Fibroblast of the aortic adventitia (primary cell): ENCODE measurements around the gene ODF2. TPM values are rescaled to one million over a fixed set of nuclear protein-coding genes. Genes with fewer than 3 reads are reported as not detected.

Source experiments
- DNase-seq: peaks from one replicate; pipeline ENCODE4 v3.0.0-alpha.2; 2010; ENCODE audit warnings: low read depth
- H3K4me3 ChIP-seq: 2 replicates; pipeline ENCODE4 v1.5.1; 2011; ENCODE audit warnings: low read depth, mild to moderate bottlenecking, control low read depth, low read length, moderate library complexity
- CTCF ChIP-seq: IDR thresholded peaks from 2 replicates; pipeline ENCODE4 v1.5.1; 2011; ENCODE audit warnings: mild to moderate bottlenecking, low read length, control low read depth, inconsistent platforms; ENCODE audit not compliant: insufficient read depth
- total RNA-seq: library from RNA; depleted of rRNA; stranded (reverse); fragments of >200 nt; gene quantifications from 2 replicates; pipeline ENCODE4 v1.2.3, GENCODE V29; 2012; ENCODE audit warnings: low replicate concordance

ODF2 gene
- 10.5 and 25.4 TPM in 2 replicates for total RNA-seq

DNA sequence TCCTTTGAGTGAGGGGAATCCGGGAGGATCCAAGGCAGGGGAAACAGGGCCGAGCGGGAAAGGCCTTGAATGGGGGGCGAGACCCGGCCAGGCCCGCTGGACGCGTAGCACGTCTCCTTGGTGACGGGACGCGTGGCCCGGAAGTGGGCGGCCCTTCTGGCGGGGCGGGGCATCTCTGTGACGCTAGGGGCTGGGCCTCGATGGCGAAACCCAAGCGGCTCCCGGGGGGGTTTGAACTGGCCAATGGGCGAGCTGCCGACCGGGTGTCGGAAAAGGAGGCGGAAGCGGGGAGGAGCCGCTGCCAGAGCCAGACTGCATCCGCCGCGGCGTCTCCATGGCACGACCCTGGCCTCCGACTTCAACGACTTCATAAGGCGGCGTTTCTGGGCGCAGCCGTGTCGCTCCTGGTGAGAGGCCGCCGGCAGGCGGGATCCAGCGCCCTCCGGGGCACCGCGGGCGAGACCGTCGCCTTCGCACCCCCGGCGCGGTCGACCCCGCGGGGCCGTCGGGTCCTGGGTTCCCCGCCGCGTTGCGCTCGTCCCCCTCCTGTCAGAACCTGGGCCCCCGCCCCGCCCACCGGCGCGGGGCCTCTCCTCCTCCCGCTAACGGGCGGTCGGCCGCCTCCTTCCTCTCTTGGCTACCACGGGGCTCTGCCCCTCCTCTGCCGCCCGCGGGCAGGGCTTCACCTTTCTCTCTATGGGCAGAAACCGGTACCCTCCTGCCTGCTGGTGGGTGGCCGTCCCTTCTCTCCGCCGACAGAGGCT is at the start of gene ODF2:
Gene ODF2, plus strand, starts transcription at position 158 of the 764 bp plus-strand sequence. Its CDS starts 86 bp downstream, at position 244.
- no peak for TF ChIP-seq CTCF
- peak; percentile 93 for DNase-seq
- peak within 1 kb of the TSS; percentile 84 for H3K4me3 ChIP-seq

DNA sequence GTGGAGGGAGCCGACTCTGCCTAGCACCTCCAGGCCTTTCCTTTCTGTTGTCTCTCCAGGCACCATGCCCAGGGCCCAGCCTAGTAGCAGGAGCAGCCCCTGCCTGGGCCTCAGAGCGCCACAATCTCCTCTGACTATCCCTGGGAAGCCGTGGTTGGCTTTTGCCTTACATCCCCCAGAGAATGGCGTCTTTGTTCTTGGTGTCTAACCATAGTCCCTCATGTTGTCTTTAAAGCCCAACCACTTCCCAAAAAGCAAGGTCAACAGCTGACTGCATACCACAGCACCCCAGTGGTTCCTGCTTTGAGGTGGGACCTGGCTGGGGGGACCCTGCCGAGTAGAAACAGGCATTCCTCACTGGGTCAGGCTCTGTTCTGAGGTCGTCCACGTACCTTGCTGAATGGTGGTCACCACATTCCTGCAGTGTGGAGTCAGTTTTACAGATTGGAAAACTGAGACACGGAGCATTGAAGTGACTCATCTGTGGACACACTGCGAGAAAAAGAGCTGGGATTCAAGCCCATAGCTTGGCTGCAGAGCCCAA is 48.9 kb upstream of the ODF2 start:
- H3K4me3 ChIP-seq = no peak overlapping the region
- no peak for TF ChIP-seq CTCF
- DNase-seq = peak; percentile 22

DNA sequence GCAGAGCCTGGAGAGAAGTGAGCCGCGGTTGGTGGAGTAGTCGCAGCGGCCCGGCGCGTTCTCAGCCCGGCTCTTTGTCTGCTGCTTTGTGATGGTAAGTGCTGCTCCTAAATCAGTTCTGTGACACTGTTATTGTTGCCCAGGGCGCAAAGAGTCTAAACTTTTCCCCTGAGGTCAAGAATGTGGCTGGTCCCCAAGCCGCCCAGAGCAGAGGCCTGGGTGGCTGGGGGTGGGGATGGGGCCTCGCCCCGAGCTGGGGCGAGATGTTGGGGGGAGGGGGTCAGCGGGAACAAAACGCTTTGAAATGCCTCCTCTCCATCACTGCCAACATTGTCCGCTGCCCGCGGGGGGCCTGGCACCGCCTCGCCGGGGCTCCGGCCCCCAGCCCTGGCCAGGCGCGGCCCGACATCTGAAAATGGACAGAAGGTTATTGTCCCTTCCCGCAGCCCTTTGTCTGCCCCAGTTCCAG is 46.8 kb upstream of the ODF2 start:
- DNase-seq = no peak
- TF ChIP-seq CTCF = no peak
- no peak overlapping the region for H3K4me3 ChIP-seq

DNA sequence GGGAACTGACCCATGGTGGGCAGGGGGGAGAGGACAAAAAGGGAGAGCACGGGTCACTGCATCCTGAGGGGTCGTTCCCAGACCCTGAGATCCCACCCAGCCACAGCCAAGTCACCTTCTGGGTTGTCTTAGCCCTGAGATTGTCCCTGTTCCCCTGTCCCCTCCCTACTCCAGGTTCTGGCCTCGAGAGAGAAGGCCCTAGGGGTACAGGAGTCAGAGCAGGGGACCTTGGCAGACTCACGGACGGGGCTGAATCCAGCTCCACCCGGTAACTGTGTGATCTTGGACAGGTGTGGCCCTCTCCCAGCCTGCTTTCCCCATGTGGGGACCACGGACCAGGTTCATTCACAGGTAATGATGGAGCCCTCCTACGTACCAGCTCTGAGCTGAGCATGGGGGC is 46.4 kb upstream of the ODF2 start:
- TF ChIP-seq CTCF = no peak
- no peak overlapping the region for H3K4me3 ChIP-seq
- no peak for DNase-seq

DNA sequence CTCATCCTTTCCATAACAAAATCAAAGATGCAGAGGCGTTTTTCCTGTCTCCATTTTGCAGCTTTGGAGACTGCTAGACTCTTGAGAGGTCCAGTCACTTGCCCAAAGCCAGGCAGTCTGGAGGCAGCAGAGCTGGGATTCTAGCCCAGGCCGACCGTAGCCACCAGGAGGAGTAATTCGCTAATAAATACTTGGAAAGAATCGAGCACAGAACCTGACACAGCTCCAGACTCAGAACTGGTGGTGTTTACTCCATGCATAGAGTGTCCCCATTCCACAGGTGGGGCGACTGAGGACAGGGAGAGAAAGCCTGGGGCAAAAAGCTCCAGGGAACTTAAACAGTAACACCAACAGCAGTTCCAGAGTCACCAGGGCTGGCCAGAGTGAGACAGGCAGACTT is 45.8 kb upstream of the ODF2 start:
- DNase-seq = peak; percentile 53
- peak; percentile 53 for TF ChIP-seq CTCF
- no peak overlapping the region for H3K4me3 ChIP-seq

DNA sequence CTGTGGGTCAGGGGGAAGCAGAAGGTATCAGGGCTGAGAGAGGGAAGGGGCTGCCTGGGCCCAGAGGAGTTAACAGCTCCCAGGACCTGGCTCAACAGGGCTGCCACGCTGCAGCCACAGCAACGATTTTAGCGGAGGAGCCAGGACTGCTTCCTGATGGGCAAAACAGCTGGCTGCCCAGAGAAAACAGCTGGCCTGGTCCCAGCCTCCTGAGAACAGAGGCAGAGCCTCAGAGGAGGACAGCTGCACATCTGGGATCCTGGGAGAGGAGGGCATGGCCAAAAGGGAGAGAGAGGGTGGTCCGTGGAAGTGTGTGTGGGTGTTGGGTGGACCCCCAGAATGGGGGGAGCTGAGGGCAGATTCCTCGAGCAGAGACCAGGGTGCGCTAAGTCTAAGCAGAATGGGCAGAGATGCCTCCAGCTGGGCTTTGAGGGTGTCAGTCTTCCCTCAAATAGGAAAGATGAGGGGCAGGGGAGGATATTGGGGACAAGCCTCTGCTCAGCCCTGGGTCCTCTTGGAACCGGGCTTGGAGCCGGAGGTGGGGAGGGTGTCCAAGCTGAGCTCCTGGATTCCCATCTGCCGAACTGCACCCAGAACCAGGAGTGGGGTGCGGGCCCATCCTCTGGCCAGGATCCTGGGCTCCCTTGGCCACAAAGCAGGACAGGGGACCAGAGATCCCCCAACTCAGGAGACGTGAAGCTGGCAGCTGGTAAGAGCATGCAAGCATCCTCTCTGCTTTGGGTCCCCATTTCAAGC is 44.3 kb upstream of the ODF2 start:
- H3K4me3 ChIP-seq = no peak overlapping the region
- DNase-seq = no peak
- no peak for TF ChIP-seq CTCF
